Measurements from ENCODE around the gene MYO1E. TPM values are rescaled to one million over a fixed set of nuclear protein-coding genes. Genes with fewer than 3 reads are reported as not detected.
A peak's percentile ranks its signal among the peaks of the same experiment; 100 is the strongest.

The MYO1E gene
- total RNA-seq, 1 experiment from 2014 or later, result 92.3 TPM

DNA sequence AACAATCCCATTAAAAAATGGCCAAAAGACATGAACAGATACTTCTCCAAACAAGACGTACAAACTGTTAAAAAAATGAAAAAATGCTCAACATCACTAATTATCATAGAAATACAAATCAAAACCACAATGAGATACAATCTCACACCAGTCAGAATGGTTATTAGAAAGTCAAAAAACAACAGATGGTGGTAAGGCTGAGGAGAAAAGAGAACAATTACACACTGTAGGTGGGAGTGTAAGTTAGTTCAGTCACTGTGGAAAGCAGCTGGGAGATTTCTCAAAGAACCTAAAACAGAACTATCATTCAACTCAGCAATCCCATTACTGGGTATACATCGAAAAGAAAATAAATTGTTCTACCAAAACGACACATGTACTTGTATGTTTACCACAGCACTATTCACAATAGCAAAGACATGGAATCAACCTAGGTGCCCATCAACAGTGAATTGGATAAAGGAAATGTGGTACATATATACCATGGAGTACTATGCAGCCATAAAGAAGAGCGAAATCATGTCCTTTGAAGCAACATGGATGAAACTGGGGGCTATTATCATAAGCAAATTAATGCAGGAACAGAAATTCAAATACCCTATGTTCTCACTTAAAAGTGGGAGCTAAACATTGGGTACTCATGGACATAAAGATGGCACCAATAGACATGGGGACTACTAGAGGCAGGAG, 51.5 kb downstream of the MYO1E start:
- DNase-seq (ENCODE audit: low read depth), result no peak

DNA sequence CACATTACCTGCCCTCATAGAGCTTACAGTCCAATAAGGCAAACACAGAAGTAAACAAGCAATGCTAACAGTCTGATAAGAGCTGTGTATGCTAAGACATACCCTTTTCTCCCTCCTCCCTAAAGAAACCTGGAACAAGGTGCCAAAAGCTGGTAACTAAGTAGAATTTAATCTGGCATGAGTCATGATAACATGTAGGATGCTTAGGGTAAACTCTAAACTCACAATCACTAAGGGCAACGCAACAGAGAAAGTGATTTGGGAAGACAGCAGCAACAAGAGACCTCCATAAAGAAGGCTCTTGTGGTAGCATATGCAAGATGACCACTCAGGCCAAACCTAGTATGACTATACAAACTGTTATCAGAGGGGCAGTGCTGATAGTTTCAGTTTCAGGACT, 55.5 kb downstream of the MYO1E start:
- no peak for DNase-seq (ENCODE audit: low read depth)

DNA sequence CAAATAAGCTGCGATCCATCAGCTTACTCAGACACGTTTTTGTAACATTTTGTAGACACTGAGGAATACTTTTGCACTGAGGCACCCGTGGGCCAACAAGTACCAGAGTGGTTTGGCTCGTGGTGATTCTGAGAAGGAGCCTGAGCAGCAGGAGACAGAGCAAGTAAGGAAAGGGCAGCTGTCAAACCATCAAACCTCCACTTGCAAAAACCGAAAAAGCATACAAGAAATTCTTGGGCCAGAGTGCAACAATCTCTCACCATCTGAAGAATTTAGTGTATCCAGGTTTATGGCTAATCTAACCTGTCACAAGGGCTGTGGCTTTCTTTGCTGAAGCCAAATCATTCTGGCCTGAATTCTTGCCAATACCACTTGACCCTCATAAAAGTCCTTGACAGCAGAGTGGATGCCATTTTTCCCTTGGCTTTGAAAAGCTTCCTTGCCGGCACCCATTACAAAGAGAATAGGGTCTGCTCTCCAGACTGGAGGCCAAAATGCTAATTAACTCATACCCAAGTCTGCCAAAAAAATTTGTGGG, 56.7 kb downstream of the MYO1E start:
- DNase-seq (ENCODE audit: low read depth), result peak; percentile 50

DNA sequence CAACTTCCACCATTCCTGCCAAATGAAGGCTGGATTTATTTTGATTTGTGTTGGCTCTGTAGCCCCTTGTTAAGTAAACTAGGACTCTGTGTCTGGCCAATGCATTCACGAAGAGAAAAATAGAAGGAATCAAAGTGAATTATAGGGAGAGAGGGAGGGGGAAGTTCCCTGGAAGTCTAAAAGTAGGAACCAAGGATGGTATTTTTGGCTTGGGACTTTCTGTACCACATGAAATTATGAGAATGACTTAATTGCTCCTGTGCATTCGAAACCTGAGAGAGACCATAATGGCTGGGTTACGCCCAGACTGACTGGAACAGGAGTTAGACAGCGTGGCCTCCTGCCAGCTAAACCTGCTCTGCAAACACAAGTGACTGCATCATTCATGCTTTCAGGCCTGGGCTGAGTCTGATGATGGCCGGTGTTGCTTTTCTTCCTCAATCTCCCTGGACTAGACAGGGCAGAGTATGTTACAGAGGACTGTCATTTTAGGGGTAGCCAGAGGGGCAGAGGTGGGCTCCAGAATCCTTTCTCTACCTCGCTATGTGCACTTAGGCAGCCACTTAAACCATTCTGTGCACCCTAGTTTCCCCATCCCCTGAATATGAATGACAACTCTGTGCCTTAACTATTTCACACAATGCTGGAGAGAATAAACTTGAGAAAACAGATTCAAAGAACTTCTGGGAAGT, 58.9 kb downstream of the MYO1E start:
- peak; percentile 87 for DNase-seq (ENCODE audit: low read depth)

DNA sequence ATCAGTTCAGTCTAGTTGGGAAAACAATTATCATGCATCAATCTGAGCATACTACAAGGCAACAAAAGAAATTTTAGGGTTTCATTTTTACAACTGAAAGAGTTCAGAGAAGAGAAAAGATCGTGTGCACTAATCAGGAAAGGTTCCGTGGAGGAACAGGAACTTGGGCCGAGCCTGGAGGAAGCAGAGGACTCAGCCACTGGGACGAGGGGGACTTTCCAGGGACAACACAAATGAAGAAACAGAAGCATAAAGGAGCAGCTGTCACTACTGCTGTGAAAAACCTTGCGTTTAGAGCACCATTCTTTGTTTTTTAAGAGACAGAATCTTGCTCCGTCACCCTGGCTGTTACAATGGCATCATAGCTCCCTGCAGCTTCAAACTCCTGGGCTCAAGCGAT, 60.5 kb downstream of the MYO1E start:
- no peak for DNase-seq (ENCODE audit: low read depth)

DNA sequence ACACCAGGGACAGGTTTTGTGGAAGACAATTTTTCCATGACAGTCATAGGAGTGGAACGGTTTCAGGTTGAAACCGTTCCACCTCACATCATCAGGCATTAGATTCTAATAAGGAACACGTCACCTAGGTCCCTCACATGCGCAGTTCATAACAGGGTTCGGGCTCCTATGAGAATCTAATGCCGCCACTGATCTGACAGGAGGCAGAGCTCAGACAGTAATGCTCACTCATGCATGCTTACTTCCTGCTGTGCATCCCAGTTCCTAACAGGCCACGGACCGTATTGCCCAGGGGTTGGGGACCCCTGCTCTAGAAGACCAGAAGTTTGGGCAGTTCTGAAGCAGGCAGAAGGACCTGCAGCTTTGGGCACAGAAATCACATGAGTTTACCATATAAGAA, 61.5 kb downstream of the MYO1E start:
- DNase-seq (ENCODE audit: low read depth), result no peak

DNA sequence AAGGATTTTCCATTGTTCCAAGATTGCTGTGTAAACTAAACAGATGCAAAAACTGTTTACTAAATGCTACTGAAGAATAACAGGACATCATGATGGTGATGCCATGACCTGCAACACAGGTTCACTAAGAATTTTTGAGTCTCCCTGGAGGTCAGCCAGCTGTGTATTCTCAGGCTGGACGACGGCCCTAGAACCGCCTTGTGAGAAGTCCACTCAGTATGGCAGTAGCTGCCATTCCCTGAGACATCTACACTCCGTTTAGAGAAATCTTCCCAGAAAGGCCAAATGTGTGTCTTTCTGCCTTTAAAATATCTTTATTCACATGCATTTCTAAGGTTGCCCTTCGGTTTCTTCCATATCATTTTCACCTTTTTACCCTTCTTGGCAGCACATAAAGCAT, 63.3 kb downstream of the MYO1E start:
- no peak for DNase-seq (ENCODE audit: low read depth)

DNA sequence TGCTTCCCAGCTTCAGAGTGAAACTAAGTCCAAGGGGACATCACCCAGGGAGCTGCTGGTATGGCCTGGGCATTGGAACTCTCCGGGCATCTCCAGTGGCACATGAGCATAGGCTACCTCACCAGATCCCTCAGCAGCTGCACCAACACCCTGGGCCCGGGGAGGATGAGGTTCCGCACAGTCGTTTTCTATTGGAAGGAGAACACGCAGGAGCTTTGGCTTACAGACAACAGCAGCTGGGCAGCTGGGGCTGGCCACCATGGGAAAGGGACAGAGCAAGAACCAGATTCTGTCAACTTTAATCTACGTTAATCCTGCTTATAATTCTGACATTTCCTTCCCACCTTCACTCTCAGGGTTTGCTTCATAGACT, 65.5 kb downstream of the MYO1E start:
- DNase-seq (ENCODE audit: low read depth), result no peak

DNA sequence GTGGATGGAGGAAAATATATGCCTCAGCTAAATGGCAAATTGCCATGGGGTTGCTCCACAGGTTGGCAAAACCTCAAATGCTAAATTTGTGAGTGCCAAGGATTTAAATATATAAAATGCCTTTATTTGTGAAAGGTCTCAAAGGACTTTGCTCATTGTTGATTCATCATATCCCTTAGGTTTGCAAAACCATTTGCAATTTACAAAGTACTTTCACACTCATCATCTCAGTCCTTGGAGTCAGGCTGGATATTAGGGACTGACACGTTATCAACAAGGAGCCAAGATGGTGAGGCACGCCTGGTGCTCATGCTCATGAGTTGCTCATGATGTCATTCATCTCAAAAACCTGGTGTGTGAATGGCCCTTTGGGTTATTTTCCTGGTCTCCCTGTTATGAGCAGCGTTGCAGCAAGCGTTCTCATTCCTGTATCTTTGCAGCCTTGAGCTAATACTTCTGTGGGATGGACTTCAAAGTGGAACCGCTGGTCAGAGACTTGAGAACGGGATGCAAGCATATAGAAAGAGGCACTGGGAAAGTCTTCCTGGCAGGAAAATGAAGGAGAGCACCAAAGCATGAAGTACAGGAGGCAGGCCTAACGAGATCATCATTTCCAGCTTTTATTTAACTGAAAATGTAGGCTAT, 66.0 kb downstream of the MYO1E start:
- DNase-seq (ENCODE audit: low read depth), result peak; percentile 48

DNA sequence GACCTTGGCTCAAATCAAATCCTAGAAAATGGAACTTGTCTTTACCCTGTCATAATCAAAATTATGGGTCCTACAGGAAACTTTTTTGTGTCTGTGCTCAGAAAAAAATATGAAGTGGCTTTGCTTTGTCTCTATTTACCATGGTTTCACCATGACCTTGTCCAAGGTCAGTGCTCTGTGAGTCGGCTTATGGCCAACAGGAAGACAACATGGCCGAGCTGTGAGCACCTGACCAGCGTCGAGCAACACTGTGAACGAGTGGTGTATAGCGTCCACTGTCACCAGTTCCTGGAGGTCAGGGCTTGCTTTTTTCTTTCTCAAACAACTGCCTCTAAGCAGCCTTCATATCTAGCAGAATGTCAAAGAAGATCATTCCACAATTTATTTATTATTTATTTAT, 67.9 kb downstream of the MYO1E start:
- no peak for DNase-seq (ENCODE audit: low read depth)

DNA sequence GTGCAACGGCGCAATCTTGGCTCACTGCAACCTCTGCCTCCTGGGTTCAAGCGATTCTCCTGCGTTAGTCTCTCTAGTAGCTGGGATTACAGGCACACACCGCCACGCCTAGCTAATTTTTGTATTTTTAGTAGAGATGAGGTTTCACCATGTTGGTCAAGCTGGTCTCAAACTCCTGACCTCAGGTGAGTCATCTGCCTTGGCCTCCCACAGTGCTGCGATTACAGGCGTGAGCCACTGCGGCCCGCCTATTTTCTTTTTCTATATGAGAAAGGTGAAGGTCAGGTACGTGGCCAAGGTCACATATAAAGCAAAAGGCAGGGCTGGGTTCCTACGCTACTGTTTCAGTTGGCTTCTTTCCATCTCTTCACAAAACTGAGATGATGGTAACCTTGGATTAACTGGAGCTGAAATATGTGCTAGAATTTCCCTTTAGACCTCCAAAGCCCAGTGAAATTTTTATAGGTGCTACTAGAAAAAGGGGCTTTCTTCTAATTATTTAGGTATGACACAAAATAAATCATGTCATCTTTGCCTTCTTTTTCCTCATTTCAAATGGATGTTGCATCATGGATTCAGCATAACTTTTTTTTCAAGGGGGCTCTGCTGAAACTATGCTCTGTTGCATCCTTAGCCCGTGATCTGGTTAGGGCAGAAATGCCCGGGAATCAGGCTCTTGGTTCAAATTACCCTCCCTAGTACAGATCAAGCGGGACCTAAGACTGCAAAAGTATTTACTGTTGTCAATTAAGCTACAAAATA, 68.5 kb downstream of the MYO1E start:
- DNase-seq (ENCODE audit: low read depth), result peak; percentile 57

DNA sequence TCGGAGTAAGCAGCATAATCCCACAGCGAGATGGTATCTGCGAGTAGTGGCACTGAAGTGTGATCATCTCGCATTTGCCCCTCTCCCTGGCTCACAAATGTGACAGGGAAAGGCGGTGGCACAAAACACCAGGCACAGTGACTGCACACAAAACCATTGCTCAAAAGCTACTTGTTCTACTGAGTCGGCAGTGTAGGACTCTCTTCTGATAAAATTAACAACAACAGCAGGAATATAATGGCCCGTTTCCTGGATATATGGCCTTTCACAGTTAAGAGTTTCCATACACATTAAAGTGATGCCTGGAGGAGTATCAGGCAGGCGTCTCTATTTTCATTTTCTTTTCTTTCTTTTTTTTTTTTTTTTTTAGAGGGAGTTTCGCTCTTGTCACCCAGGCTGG, 69.0 kb downstream of the MYO1E start:
- DNase-seq (ENCODE audit: low read depth), result no peak

DNA sequence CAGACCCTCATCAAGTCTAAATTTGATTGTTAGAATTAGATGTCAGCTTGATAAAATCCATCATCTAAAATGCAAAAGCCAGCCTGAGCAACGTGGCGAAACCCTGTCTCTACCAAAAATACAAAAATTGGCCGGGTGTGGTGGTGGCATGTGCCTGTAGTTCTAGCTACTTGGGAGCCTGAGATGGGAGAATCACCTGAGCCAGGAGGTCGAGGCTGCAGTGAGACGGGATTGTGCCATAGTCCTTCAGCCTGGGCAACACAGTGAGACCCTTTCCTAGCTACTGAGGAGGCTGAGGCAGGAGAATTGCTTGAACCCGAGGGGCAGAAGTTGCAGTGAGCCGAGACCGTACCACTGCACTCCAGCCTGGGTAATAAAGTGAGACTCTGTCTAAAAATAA, 69.5 kb downstream of the MYO1E start:
- no peak for DNase-seq (ENCODE audit: low read depth)

DNA sequence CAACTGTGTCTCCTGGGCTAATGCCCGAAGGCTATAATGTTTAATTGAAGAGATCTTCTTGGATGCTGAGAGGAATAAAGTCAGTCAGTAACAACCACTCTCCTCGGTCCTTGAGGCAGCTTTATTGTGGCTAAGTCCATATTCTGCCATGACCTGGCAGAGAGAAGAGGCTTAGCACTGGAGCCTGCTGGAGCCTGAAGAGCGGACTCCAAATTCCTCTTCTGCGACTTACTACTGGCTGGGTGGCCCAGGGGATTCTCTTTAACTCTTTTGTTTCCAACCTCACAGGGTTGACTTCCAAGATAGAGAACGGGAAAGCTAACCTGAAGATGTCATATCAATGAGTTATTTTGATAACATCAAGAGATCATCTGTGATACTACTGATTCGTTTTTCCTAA, 71.1 kb downstream of the MYO1E start:
- DNase-seq (ENCODE audit: low read depth), result no peak

DNA sequence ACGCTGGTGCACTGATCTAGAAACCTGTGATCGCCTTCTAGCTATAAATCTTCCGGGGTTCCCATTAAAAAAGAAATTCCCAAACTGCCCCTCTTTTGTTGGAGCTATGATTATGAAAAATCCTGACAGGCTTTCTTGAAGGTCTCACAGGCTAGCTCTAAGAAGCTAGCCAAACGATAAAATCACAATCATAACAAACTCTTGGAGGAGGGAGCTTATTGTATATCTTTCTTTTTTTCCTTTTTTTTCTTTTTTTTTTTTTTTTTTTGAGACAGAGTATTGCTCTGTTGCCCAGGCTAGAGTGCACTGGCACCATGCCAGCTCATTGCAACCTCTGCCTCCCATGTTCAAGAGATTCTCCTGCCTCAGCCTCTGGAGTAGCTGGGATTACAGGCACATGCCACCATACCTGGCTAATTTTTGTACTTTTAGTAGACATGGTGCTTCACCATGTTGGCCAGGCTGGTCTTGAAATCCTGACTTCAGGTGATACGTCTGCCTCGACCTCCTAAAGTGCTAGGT, 72.0 kb downstream of the MYO1E start:
- peak; percentile 54 for DNase-seq (ENCODE audit: low read depth)

DNA sequence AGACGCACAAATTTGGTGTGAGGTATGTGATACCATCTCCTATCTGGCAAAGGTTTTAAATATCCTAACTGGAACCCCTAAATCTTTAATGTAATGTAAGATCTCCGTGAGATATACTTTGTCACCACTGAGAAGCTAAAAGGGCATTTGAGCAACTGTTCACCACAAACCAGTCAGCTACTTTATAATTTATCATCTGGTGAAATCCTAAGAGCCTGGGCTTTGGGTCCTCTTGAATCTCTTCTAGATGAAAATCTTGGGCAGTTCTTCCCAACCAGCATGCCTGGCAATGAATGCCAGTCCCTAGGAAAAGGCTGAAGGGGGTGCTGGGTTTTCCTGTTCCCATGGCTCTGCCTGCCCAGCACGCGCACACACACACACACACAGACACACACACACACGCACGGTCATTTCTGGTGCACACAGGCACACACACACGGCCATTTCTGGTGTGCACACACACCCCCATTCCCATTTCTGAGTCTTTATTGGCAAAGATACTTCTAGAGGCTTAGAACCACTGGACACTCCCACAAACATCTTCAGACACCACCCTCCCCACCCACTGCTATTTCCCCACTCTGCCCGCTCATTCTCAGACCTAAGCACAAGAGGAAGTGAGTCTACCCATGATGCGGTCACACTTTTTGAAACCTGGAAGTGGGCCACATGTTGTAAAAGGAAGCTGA, 72.6 kb downstream of the MYO1E start:
- DNase-seq (ENCODE audit: low read depth), result peak; percentile 97

DNA sequence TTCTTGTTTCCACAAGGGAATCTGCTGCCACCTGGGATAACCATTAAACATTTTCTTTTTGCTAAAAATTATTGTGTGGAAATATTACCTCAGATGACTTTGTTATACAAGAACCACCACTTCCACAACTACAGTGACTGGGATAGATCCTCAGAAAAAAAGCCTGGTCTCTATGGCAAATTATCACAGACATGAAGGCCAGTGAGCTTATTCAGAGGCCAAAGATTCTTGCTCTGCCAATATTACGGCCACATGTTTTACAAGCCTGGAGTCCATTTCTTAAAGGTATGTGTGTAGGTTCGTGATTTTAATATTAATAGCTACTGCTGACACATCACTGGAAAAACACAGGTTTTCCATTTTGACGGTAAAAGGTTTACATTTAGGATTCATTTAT, 73.8 kb downstream of the MYO1E start:
- no peak for DNase-seq (ENCODE audit: low read depth)

DNA sequence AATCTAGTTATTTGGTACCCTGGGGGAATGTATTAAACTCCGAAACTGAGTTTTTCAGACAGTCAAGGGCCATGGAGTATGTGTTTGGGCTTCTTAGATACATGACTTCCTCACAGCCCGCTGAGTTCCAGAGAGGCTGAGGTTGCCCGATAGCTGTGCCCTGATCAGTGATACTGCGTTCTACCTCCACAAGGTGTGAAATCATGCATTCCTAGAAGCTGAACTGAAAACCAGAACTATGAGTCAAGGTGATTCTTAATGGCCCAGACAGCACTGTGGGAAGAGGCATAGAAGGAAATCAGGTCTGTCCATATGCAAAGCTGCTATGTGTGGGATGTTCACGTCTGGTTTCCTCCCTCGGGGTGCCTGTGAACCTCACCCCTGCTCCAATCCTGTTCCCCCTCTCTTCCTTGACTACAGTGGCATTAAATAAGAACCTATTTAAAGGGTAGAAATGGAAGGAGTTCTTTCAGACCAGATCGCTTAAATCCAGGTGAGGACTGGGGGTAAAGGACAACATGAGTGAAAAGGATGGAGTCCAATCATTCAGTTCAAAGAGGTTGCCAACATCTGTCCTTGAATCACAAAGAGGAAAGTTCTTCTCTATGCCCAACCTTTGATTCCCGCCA, 74.3 kb downstream of the MYO1E start:
- DNase-seq (ENCODE audit: low read depth), result peak; percentile 77

DNA sequence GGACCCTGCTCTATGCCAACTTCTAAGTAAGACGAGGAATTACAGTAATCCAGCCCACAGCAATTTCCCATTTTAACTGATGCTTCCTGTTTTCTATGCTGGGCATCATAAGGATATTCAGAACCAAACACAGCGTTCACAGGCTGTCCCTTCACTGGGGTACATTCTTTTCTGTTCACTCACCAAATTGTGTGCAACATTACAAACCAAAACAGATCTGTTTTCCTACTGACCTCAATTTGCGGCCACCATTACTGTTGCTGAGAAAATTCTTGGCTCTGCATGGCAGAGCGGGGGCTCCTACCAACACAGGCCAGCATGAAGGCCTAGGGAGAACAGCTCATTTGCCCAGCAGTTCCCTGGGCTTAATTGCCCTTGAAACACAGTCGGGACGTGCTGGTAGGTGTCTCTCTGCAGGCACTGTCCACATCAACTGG, 76.5 kb downstream of the MYO1E start:
- peak; percentile 92 for DNase-seq (ENCODE audit: low read depth)

DNA sequence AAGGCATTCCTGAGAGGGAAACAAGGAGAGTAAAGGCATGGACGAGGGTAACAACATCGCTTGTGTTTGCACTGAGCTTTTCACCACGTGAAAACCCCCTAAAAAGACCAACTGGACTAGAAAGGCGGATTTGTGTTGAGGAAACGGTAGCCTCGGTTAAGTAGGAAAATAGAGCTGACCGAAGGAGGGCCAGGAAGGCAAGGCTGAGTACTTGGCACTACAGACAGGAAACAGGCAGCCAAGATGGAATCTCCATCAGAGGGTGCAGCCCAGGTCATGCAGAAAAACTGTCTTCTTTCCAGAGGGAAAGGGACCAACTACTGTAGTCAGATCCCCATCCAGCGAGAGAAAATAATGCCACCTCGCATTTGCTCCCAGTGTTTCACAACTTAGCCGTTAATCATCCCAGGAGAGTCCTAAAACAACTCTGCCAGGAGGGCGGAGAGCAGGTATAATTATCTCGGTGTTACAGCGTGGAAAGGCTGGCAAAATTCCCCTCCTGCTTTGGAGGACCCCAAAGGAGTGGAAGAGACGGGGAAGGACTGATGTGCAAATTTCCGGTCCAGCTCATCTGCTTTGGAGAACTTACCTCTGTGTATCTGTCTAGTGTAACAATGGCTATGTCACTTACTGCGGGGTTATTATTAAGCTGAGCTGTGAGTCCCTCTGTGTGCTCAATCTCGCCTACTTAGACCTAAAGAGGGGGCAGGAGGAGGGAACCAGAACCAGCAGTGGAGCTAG, 77.2 kb downstream of the MYO1E start:
- peak; percentile 71 for DNase-seq (ENCODE audit: low read depth)
